ENCODE measurements around the gene CRELD1. TPM values are rescaled to one million over a fixed set of nuclear protein-coding genes. Genes with fewer than 3 reads are reported as not detected.
"Not testable (repeated sequence)": the region's sequence is repeated elsewhere in the genome, so short reads cannot be mapped to it uniquely, and the experiment has no call there.

CRELD1 gene
- total and polyA plus RNA-seq, 3 experiments from 2014 or later = 14.0 to 24.5 (median 16.0) TPM

GRCh38 chr3:9938966-9939365, 5.3 kb downstream of the CRELD1 start:
- POLR2A ChIA-PET = no interaction called here
- peak overlapping the region in 1 of 8 donors; percentile 41 for H3K27ac Mint-ChIP-seq
- H3K9me3 Mint-ChIP-seq = no peaks in the 10 kb centered on the region
- Histone ChIP-seq H3K27me3 (ENCODE audit: insufficient read depth, low read length, poor library complexity, severe bottlenecking) (no peaks in the 10 kb centered on the region), H3K4me1 (ENCODE audit: insufficient read depth, low read length) (peaks cover 22% of the 10 kb centered on the region), H3K9me3 (ENCODE audit: low read length) (no peaks in the 10 kb centered on the region), H3K36me3 (ENCODE audit: insufficient read depth, low read length) (peaks cover 12% of the 10 kb centered on the region), H3K4me3 (ENCODE audit: low read length) (no peak overlapping the region), H3K27ac (ENCODE audit: low read depth, low read length) (no peak overlapping the region)
- H3K4me3 Mint-ChIP-seq = no peak overlapping the region
- H3K36me3 Mint-ChIP-seq = peaks cover 0 to 60% (median 10%) of the 10 kb centered on the region in 3 donors
- no peaks in the 10 kb centered on the region for H3K27me3 Mint-ChIP-seq
- CTCF ChIA-PET = no interaction called here
- H3K4me1 Mint-ChIP-seq = peaks cover 19 to 32% (median 23%) of the 10 kb centered on the region in 3 donors
- no peak for DNase-seq

DNA sequence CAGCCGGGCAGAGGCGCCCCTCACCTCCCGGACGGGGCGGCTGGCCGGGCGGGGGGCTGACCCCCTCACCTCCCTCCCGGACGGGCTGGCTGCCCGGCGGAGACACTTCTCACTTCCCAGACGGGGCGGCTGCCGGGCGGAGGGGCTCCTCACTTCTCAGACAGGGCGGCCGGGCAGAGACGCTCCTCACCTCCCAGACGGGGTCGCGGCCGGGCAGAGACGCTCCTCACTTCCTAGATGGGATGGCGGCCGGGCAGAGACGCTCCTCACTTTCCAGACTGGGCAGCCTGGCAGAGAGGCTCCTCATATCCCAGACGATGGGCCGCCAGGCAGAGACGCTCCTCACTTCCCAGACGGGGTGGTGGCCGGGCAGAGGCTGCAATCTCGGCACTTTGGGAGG, 6.3 kb downstream of the CRELD1 start:
- H3K27me3 Mint-ChIP-seq; H3K27me3 ChIP-seq (ENCODE audit: insufficient read depth, low read length, poor library complexity, severe bottlenecking); CTCF ChIA-PET; H3K27ac ChIP-seq (ENCODE audit: low read depth, low read length); H3K4me3 Mint-ChIP-seq; H3K9me3 Mint-ChIP-seq; DNase-seq; POLR2A ChIA-PET; H3K9me3 ChIP-seq (ENCODE audit: low read length); H3K27ac Mint-ChIP-seq; H3K4me3 ChIP-seq (ENCODE audit: low read length): not testable (repeated sequence)
- H3K4me1 Mint-ChIP-seq = peaks cover 10 to 22% (median 14%) of the 10 kb centered on the region in 3 donors
- H3K36me3 Mint-ChIP-seq = peaks cover 0 to 60% (median 10%) of the 10 kb centered on the region in 3 donors
- peaks cover 17% of the 10 kb centered on the region for H3K36me3 ChIP-seq (ENCODE audit: insufficient read depth, low read length)
- H3K4me1 ChIP-seq (ENCODE audit: insufficient read depth, low read length) = peaks cover 13% of the 10 kb centered on the region

- DNase-seq = no peak
Observed at GRCh38 chr3:9940746-9941145, 7.1 kb downstream of the CRELD1 start.

GRCh38 chr3:9942164-9942563, 8.5 kb downstream of the CRELD1 start:
- Histone ChIP-seq H3K9me3 (ENCODE audit: low read length) (no peaks in the 10 kb centered on the region), H3K4me1 (ENCODE audit: insufficient read depth, low read length) (no peaks in the 10 kb centered on the region), H3K4me3 (ENCODE audit: low read length) (no peak overlapping the region), H3K27ac (ENCODE audit: low read depth, low read length) (no peak overlapping the region), H3K27me3 (ENCODE audit: insufficient read depth, low read length, poor library complexity, severe bottlenecking) (no peaks in the 10 kb centered on the region), H3K36me3 (ENCODE audit: insufficient read depth, low read length) (peaks cover 15% of the 10 kb centered on the region)
- no peak for DNase-seq
- H3K4me1 Mint-ChIP-seq = peaks cover 0 to 3% (median 0%) of the 10 kb centered on the region in 3 donors
- no peaks in the 10 kb centered on the region for H3K27me3 Mint-ChIP-seq
- ChIA-PET POLR2A (interaction anchor here (1.0 kb wide), 1 partner anchor 9 kb away, joined by 3 read pairs; the partner anchor contains the start of gene CRELD1), CTCF (interaction anchor here (1.1 to 2.0 kb wide), 3 partner anchors 8 to 288 kb away, joined by 3 to 9 read pairs (median 5); partner anchors contain the start of gene CRELD1)
- H3K36me3 Mint-ChIP-seq = peaks cover 0 to 48% (median 6%) of the 10 kb centered on the region in 3 donors
- no peaks in the 10 kb centered on the region for H3K9me3 Mint-ChIP-seq
- peak overlapping the region in 2 of 8 donors; percentile 29 to 73 for H3K27ac Mint-ChIP-seq
- no peak overlapping the region for H3K4me3 Mint-ChIP-seq

More at GRCh38 chr3:9940746-9941145, 7.1 kb downstream of the CRELD1 start:
- H3K4me1 ChIP-seq (ENCODE audit: insufficient read depth, low read length) = peaks cover 5% of the 10 kb centered on the region
- H3K9me3 ChIP-seq (ENCODE audit: low read length) = no peaks in the 10 kb centered on the region
- no peak overlapping the region for H3K27ac ChIP-seq (ENCODE audit: low read depth, low read length)
- H3K9me3 Mint-ChIP-seq = no peaks in the 10 kb centered on the region
- ChIA-PET CTCF (no interaction called here), POLR2A (no interaction called here)
- H3K36me3 ChIP-seq (ENCODE audit: insufficient read depth, low read length) = peaks cover 18% of the 10 kb centered on the region
- H3K4me1 Mint-ChIP-seq = peaks cover 1 to 14% (median 5%) of the 10 kb centered on the region in 3 donors
- no peaks in the 10 kb centered on the region for H3K27me3 ChIP-seq (ENCODE audit: insufficient read depth, low read length, poor library complexity, severe bottlenecking)
- H3K36me3 Mint-ChIP-seq = peaks cover 0 to 57% (median 10%) of the 10 kb centered on the region in 3 donors
- H3K27ac Mint-ChIP-seq = no peak overlapping the region
- no peak overlapping the region for H3K4me3 ChIP-seq (ENCODE audit: low read length)
- no peaks in the 10 kb centered on the region for H3K27me3 Mint-ChIP-seq
- no peak overlapping the region for H3K4me3 Mint-ChIP-seq

- Histone ChIP-seq H3K4me3 (ENCODE audit: low read length) (no peak overlapping the region), H3K36me3 (ENCODE audit: insufficient read depth, low read length) (peaks cover 6% of the 10 kb centered on the region), H3K27me3 (ENCODE audit: insufficient read depth, low read length, poor library complexity, severe bottlenecking) (no peaks in the 10 kb centered on the region), H3K4me1 (ENCODE audit: insufficient read depth, low read length) (no peaks in the 10 kb centered on the region), H3K9me3 (ENCODE audit: low read length) (no peaks in the 10 kb centered on the region), H3K27ac (ENCODE audit: low read depth, low read length) (no peak overlapping the region)
- Mint-ChIP-seq H3K4me1 (no peaks in the 10 kb centered on the region), H3K4me3 (peak overlapping the region in 1 of 7 donors; percentile 40), H3K36me3 (peaks cover 0 to 42% (median 4%) of the 10 kb centered on the region in 3 donors), H3K9me3 (no peaks in the 10 kb centered on the region), H3K27me3 (no peaks in the 10 kb centered on the region), H3K27ac (peak overlapping the region in 6 of 8 donors; percentile 20 to 93 (median 58))
- POLR2A ChIA-PET = no interaction called here
- CTCF ChIA-PET = interaction anchor here (1.2 to 2.0 kb wide), 3 partner anchors 10 to 287 kb away, joined by 3 to 10 read pairs (median 9); partner anchors contain the start of gene CRELD1
- no peak for DNase-seq
Observed at GRCh38 chr3:9942934-9943690, 9.5 kb downstream of the CRELD1 start.

DNA sequence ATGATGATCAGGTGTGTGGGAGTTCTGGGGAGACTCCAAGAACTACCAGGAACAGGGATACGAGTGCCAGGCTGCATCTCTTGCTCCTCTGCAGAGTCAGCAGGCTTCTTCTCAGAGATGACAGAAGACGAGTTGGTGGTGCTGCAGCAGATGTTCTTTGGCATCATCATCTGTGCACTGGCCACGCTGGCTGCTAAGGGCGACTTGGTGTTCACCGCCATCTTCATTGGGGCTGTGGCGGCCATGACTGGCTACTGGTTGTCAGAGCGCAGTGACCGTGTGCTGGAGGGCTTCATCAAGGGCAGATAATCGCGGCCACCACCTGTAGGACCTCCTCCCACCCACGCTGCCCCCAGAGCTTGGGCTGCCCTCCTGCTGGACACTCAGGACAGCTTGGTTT, 10.6 kb downstream of the CRELD1 start:
- Histone ChIP-seq H3K36me3 (ENCODE audit: insufficient read depth, low read length) (peaks cover 6% of the 10 kb centered on the region), H3K27ac (ENCODE audit: low read depth, low read length) (no peak overlapping the region), H3K4me1 (ENCODE audit: insufficient read depth, low read length) (no peaks in the 10 kb centered on the region), H3K9me3 (ENCODE audit: low read length) (no peaks in the 10 kb centered on the region), H3K4me3 (ENCODE audit: low read length) (no peak overlapping the region), H3K27me3 (ENCODE audit: insufficient read depth, low read length, poor library complexity, severe bottlenecking) (no peaks in the 10 kb centered on the region)
- Mint-ChIP-seq H3K4me1 (no peaks in the 10 kb centered on the region), H3K27ac (peak overlapping the region in 4 of 8 donors; percentile 33 to 77 (median 52)), H3K36me3 (peaks cover 0 to 36% (median 4%) of the 10 kb centered on the region in 3 donors), H3K27me3 (no peaks in the 10 kb centered on the region), H3K4me3 (no peak overlapping the region), H3K9me3 (no peaks in the 10 kb centered on the region)
- DNase-seq = no peak
- ChIA-PET POLR2A (no interaction called here), CTCF (interaction anchor here (1.9 kb wide), 1 partner anchor 11 kb away, joined by 10 read pairs; the partner anchor contains the start of gene CRELD1)

GRCh38 chr3:9945358-9945757, 11.7 kb downstream of the CRELD1 start:
- POLR2A ChIA-PET = interaction anchor here (2.1 kb wide), 1 partner anchor 12 kb away, joined by 28 read pairs; the partner anchor contains the start of gene CRELD1
- no peaks in the 10 kb centered on the region for H3K4me1 ChIP-seq (ENCODE audit: insufficient read depth, low read length)

More at GRCh38 chr3:9945358-9945757, 11.7 kb downstream of the CRELD1 start:
- Histone ChIP-seq H3K27me3 (ENCODE audit: insufficient read depth, low read length, poor library complexity, severe bottlenecking) (no peaks in the 10 kb centered on the region), H3K9me3 (ENCODE audit: low read length) (no peaks in the 10 kb centered on the region), H3K36me3 (ENCODE audit: insufficient read depth, low read length) (peaks cover 6% of the 10 kb centered on the region), H3K27ac (ENCODE audit: low read depth, low read length) (no peak overlapping the region), H3K4me3 (ENCODE audit: low read length) (no peak overlapping the region)
- H3K36me3 Mint-ChIP-seq = peaks cover 0 to 36% (median 4%) of the 10 kb centered on the region in 3 donors
- peak overlapping the region in 5 of 7 donors; percentile 11 to 61 (median 43) for H3K4me3 Mint-ChIP-seq
- no peak for DNase-seq
- CTCF ChIA-PET = interaction anchor here (0.9 to 2.0 kb wide), 5 partner anchors 10 to 98 kb away, joined by 3 to 23 read pairs (median 10); partner anchors contain the start of gene CRELD1
- peak overlapping the region in 6 of 8 donors; percentile 48 to 74 (median 64) for H3K27ac Mint-ChIP-seq
- no peaks in the 10 kb centered on the region for H3K27me3 Mint-ChIP-seq
- no peaks in the 10 kb centered on the region for H3K4me1 Mint-ChIP-seq
- no peaks in the 10 kb centered on the region for H3K9me3 Mint-ChIP-seq

All from CD8-positive, alpha-beta memory T cell (primary cell).